Heart left ventricle (tissue), 16 donors: ENCODE measurements around the gene ANKRD28. TPM values are rescaled to one million over a fixed set of nuclear protein-coding genes. Genes with fewer than 3 reads are reported as not detected.
A peak's percentile ranks its signal among the peaks of the same experiment; 100 is the strongest.

Source experiments
- ATAC-seq, 4 donors: fragments of 200-7000 bp; cut with Tn5 transposase; one replicate each; pipeline ENCODE4 v1.9.1; 2020 to 2022; ENCODE audit warnings: moderate library complexity in 4 of 4, mild to moderate bottlenecking in 3 of 4, moderate number of reproducible peaks in 1 of 4
- DNase-seq, 5 donors: peaks; one replicate each; pipeline ENCODE4 v3.0.0-alpha.2; 2020
- H3K27ac ChIP-seq, 12 donors: fragments of 200-600 bp; sonication (generic) in 4 of 12; one replicate each; pipeline versions ENCODE4 v1.5.0 to v1.8.0; 2016 to 2022; ENCODE audit warnings: mild to moderate bottlenecking in 2 of 12
- H3K27me3 ChIP-seq, 9 donors: fragments of 200-600 bp; sonication (generic) in 2 of 9; one replicate each; pipeline versions ENCODE4 v1.5.1 to v1.8.0; 2016 to 2022; ENCODE audit warnings: mild to moderate bottlenecking in 3 of 9
- H3K36me3 ChIP-seq, 9 donors: fragments of 200-600 bp; sonication (generic) in 2 of 9; one replicate each; pipeline versions ENCODE4 v1.5.0 to v1.8.0; 2018 to 2022; ENCODE audit warnings: mild to moderate bottlenecking in 2 of 9
- H3K4me1 ChIP-seq, 12 donors: fragments of 200-600 bp; sonication (generic) in 4 of 12; one replicate each; pipeline versions ENCODE4 v1.5.0 to v1.8.0; 2016 to 2022; ENCODE audit warnings: mild to moderate bottlenecking in 3 of 12
- H3K4me3 ChIP-seq, 12 donors: fragments of 200-600 bp; sonication (generic) in 4 of 12; one replicate each; pipeline versions ENCODE4 v1.5.0 to v1.8.0; 2017 to 2022; ENCODE audit warnings: mild to moderate bottlenecking in 9 of 12, moderate library complexity in 4 of 12
- H3K9me3 ChIP-seq, 12 donors: fragments of 200-600 bp; sonication (generic) in 4 of 12; one replicate each; pipeline versions ENCODE4 v1.5.0 to v1.8.0; 2016 to 2022; ENCODE audit warnings: mild to moderate bottlenecking in 1 of 12
- CTCF ChIP-seq, 12 donors: fragments of 200-600 bp; sonication (generic) in 4 of 12; IDR thresholded peaks; one replicate each; pipeline versions ENCODE4 v1.5.0 to v1.8.0; 2018 to 2022; ENCODE audit warnings: antibody characterized with exemption in 12 of 12, mild to moderate bottlenecking in 5 of 12
- POLR2A ChIP-seq, 2 donors: fragments of 450-650 bp; IDR thresholded peaks; one replicate each; pipeline ENCODE4 v1.6.1; 2017; ENCODE audit warnings: antibody characterized with exemption in 2 of 2, mild to moderate bottlenecking in 2 of 2, moderate library complexity in 2 of 2
- WGBS, 4 donors: extraction: QIAGEN DNeasy Blood & Tissue Kit in 2 of 4; methylation state at CpG; one replicate each; pipeline versions ENCODE4 v1.1.5 to v1.1.7; 2013 to 2018; 5-methylcytosine and 5-hydroxymethylcytosine counted together
- intact Hi-C, 10 donors: fragments of 100-400 bp; cut with DNase I; formaldehyde crosslinking; loops; one replicate each; pipeline versions ENCODE4 v1.11.1 to v1.14.2; 2022
- polyA plus RNA-seq, 2 donors: library from polyadenylated mRNA; stranded (reverse); fragments of 200-250 nt; gene quantifications; one replicate each; pipeline ENCODE4 v1.2.3, GENCODE V29; 2013
- total RNA-seq, 9 donors: library from RNA; depleted of rRNA in 2 of 9; stranded (reverse); fragments of >200 nt in 2 of 9; fragmentation: NEBNext Ultra II Directional in 3 of 9; extraction: Animal tissue kit (Norgen Biotek cat#: 25700) in 3 of 9; gene quantifications; one replicate each; pipeline versions ENCODE4 v1.1.0 to v1.2.4, GENCODE V29; 2016 to 2023
- donor health status: ischemic (EF 13 %, LVEDD 7.1; RV severe dilation, severe dysfunction).
- donor health status: healthy with polysubstance abuse.
- donor health status: DM: no; HTN: yes; CAD: no.
- donor health status: DM: no; HTN: no; CAD: no.
- donor health status: ischemic (EF 25% LVEDD 6.9; RV normal size, moderate dysfunction).
- donor health status: ischemic (EF 25% LVEDD 5.7; RV mildly dilated, moderate dysfunction).
- donor health status: healthy.
- donor health status: DM: yes; HTN: yes; CAD: no.
- donor health status: ischemic (EF 35%, LVEDD 5.7; RV mildly dilated, moderate dysfunction).
- donor health status: nonischemic (EF 11% LVEDD 7.7; RV severe dilation, severe dysfunction).
- donor health status: DM: yes; HTN: yes; CAD: no.
- donor health status: PGD.
- donor health status: ischemic (EF 29% LVEDD 5.4; RV normal size, mild dysfunction).
- donor health status: nonischemic (EF 23%, LVEDD 6.1; RV moderate dilation, normal function).

The ANKRD28 gene
- total and polyA plus RNA-seq, 11 donors, result 4.9 to 32.1 (median 24.3) TPM

GRCh38 chr3:15637131-15637951 is 160.4 kb downstream of the ANKRD28 start:
- no peak for ATAC-seq
- H3K4me3 ChIP-seq, result no peak overlapping the region

GRCh38 chr3:15636028-15636709 is 161.6 kb downstream of the ANKRD28 start:
- TF ChIP-seq CTCF (IDR thresholded peaks at IDR 0.05) (no peak), POLR2A (IDR thresholded peaks at IDR 0.05) (no peak)

More at GRCh38 chr3:15637131-15637951, 160.4 kb downstream of the ANKRD28 start:
- 73 to 76% (median 75%) methylated on average over 7 of the region's 7 CpGs for WGBS, 4 donors
- intact Hi-C loops, result loop anchor here in 5 of 10 donors (10.0 kb wide), 2 partner anchors 537 to 607 kb away; partner anchors contain the start of gene GALNT15 (in 1 of the 5)
- no peaks in the 10 kb centered on the region for H3K27me3 ChIP-seq
- H3K4me1 ChIP-seq, result peaks cover 0 to 46% (median 20%) of the 10 kb centered on the region in 12 donors
- TF ChIP-seq CTCF (IDR thresholded peaks at IDR 0.05) (no peak), POLR2A (IDR thresholded peaks at IDR 0.05) (no peak)
- H3K9me3 ChIP-seq, result no peaks in the 10 kb centered on the region
- H3K27ac ChIP-seq, result peak overlapping the region in 10 of 12 donors; percentile 37 to 85 (median 66)
- DNase-seq, result no peak
- peaks cover 0 to 4% (median 0%) of the 10 kb centered on the region in 9 donors for H3K36me3 ChIP-seq

GRCh38 chr3:15635121-15635661 is 162.6 kb downstream of the ANKRD28 start:
- Histone ChIP-seq H3K9me3 (no peaks in the 10 kb centered on the region), H3K4me3 (no peak overlapping the region), H3K4me1 (peaks cover 0 to 55% (median 30%) of the 10 kb centered on the region in 12 donors), H3K36me3 (no peaks in the 10 kb centered on the region), H3K27ac (peak overlapping the region in 9 of 12 donors; percentile 3 to 85 (median 60)), H3K27me3 (no peaks in the 10 kb centered on the region)
- DNase-seq (peak in 1 of 5 donors; percentile 33), ATAC-seq (peak in 1 of 4 donors; percentile 6)
- WGBS, 4 donors, result 83 to 87% (median 86%) methylated on average over 13 of the region's 13 CpGs
- intact Hi-C loops, result loop anchor here in 5 of 10 donors (10.0 kb wide), 2 partner anchors 540 to 610 kb away; partner anchors contain the start of gene GALNT15 (in 1 of the 5)
- TF ChIP-seq POLR2A (IDR thresholded peaks at IDR 0.05) (no peak), CTCF (IDR thresholded peaks at IDR 0.05) (no peak)

More at GRCh38 chr3:15636028-15636709, 161.6 kb downstream of the ANKRD28 start:
- WGBS, 4 donors, result 55 to 76% (median 61%) methylated on average over 14 of the region's 14 CpGs
- H3K4me1 ChIP-seq, result peaks cover 0 to 49% (median 22%) of the 10 kb centered on the region in 12 donors
- H3K36me3 ChIP-seq, result no peaks in the 10 kb centered on the region
- peak overlapping the region in 11 of 12 donors; percentile 3 to 85 (median 60) for H3K27ac ChIP-seq
- H3K27me3 ChIP-seq, result no peaks in the 10 kb centered on the region
- H3K9me3 ChIP-seq, result no peaks in the 10 kb centered on the region
- DNase-seq, result peak in 3 of 5 donors; percentile 28 to 62 (median 38)
- intact Hi-C loops, result loop anchor here in 5 of 10 donors (10.0 kb wide), 2 partner anchors 539 to 609 kb away; partner anchors contain the start of gene GALNT15 (in 1 of the 5)
- peak overlapping the region in 3 of 12 donors; percentile 4 to 15 (median 8) for H3K4me3 ChIP-seq
- ATAC-seq, result peak; percentile 30 to 81 (median 76)
